IMR-90 (cell line): Measurements from ENCODE around the gene NAPB. TPM values are rescaled to one million over a fixed set of nuclear protein-coding genes. Genes with fewer than 3 reads are reported as not detected.

Source experiments
- ATAC-seq: fragments of 200-7000 bp; cut with Tn5 transposase; 2 replicates; pipeline ENCODE4 v1.9.1; 2020; ENCODE audit warnings: low read depth, mild to moderate bottlenecking, moderate library complexity
- BruUV-seq: library from RNA; stranded (reverse); fragments of 400-500 nt; replicated peaks from 2 replicates; lab custom pipeline; 2021; lab: Mats Ljungman, UMichigan
- CTCF ChIA-PET: fragments of 300-600 bp; formaldehyde crosslinking; extraction: SDS; loops from one replicate; lab custom pipeline; 2021; ENCODE audit warnings: antibody characterized with exemption; lab: Yijun Ruan, JAX
- POLR2A ChIA-PET: fragments of 300-600 bp; sonication (Branson Sonifier 250); formaldehyde crosslinking; loops from one replicate; lab custom pipeline; 2022; ENCODE audit warnings: antibody characterized with exemption; ENCODE audit not compliant: unreplicated experiment; lab: Charles Lee
- DNase-seq: peaks from one replicate; pipeline ENCODE4 v3.0.0; 2013
- H2AFZ ChIP-seq: replicated peaks from 2 replicates; pipeline ENCODE3; 2013; ENCODE audit warnings: low read length, mild to moderate bottlenecking; ENCODE audit not compliant: poor library complexity
- H2AK5ac ChIP-seq: 2 replicates; pipeline ENCODE4 v1.6.1; 2013; ENCODE audit warnings: low read depth, low read length, inconsistent platforms
- H2AK9ac ChIP-seq: replicated peaks from 2 replicates; pipeline ENCODE3; 2013; ENCODE audit warnings: mild to moderate bottlenecking, low read depth, low read length, moderate library complexity; ENCODE audit not compliant: poor library complexity
- H2BK120ac ChIP-seq: 2 replicates; pipeline ENCODE4 v1.6.1; 2013; ENCODE audit warnings: low read depth, low read length, inconsistent platforms
- H2BK15ac ChIP-seq: 3 replicates; pipeline ENCODE4 v1.6.1; 2013; ENCODE audit warnings: low read depth, low read length, inconsistent platforms
- H2BK20ac ChIP-seq: 2 replicates; pipeline ENCODE4 v1.6.1; 2013; ENCODE audit warnings: low read depth, mild to moderate bottlenecking, inconsistent platforms, low read length, moderate library complexity
- H2BK5ac ChIP-seq: 2 replicates; pipeline ENCODE4 v1.6.1; 2013; ENCODE audit warnings: mild to moderate bottlenecking, low read depth, low read length, inconsistent platforms; ENCODE audit not compliant: poor library complexity, severe bottlenecking
- H3K14ac ChIP-seq: replicated peaks from 2 replicates; pipeline ENCODE4 v1.6.1; 2013; ENCODE audit warnings: low read depth, low read length, inconsistent platforms
- H3K18ac ChIP-seq: 2 replicates; pipeline ENCODE4 v1.6.1; 2013; ENCODE audit warnings: low read depth, low read length, control low read depth
- H3K23ac ChIP-seq: 2 replicates; pipeline ENCODE4 v1.6.1; 2013; ENCODE audit warnings: low read depth, low read length, inconsistent platforms
- H3K27ac ChIP-seq: 2 replicates; pipeline ENCODE4 v1.5.1; 2013; ENCODE audit warnings: mild to moderate bottlenecking, control low read depth, low read length; ENCODE audit not compliant: insufficient read depth
- H3K27me3 ChIP-seq: 2 replicates; pipeline ENCODE4 v1.6.1; 2013; ENCODE audit warnings: low read length; ENCODE audit not compliant: control insufficient read depth, insufficient read depth
- H3K36me3 ChIP-seq: 2 replicates; pipeline ENCODE4 v1.6.1; 2013; ENCODE audit warnings: low read length, mixed read lengths; ENCODE audit not compliant: control insufficient read depth, insufficient read depth
- H3K4ac ChIP-seq: 2 replicates; pipeline ENCODE4 v1.6.1; 2013; ENCODE audit warnings: low read depth, low read length, inconsistent platforms
- H3K4me1 ChIP-seq: 2 replicates; pipeline ENCODE4 v1.6.1; 2013; ENCODE audit warnings: low read length, mixed read lengths; ENCODE audit not compliant: control insufficient read depth, insufficient read depth
- H3K4me2 ChIP-seq: 2 replicates; pipeline ENCODE4 v1.6.1; 2013; ENCODE audit warnings: low read depth, mild to moderate bottlenecking, control low read depth, low read length, moderate library complexity
- H3K4me3 ChIP-seq: 2 replicates; pipeline ENCODE4 v1.5.1; 2013; ENCODE audit warnings: low read depth, mild to moderate bottlenecking, control low read depth, low read length, moderate library complexity; ENCODE audit not compliant: insufficient read depth
- H3K56ac ChIP-seq: 2 replicates; pipeline ENCODE4 v1.6.1; 2013; ENCODE audit warnings: low read length, inconsistent platforms; ENCODE audit not compliant: insufficient read depth; ENCODE audit errors: extremely low read depth
- H3K79me1 ChIP-seq, 2 experiments: 2 replicates each; pipeline ENCODE4 v1.6.1; 2013; ENCODE audit warnings: low read length in 2 of 2, inconsistent platforms in 1 of 2, low read depth in 1 of 2
- H3K9ac ChIP-seq: 2 replicates; pipeline ENCODE4 v1.6.1; 2013; ENCODE audit warnings: low read depth, low read length, control low read depth
- H3K9me1 ChIP-seq: 2 replicates; pipeline ENCODE4 v1.6.1; 2013; ENCODE audit warnings: low read length, inconsistent platforms; ENCODE audit not compliant: insufficient read depth
- H3K9me3 ChIP-seq: 2 replicates; pipeline ENCODE4 v1.6.1; 2013; ENCODE audit warnings: low read length; ENCODE audit not compliant: control insufficient read depth, insufficient read depth
- H4K20me1 ChIP-seq: 2 replicates; pipeline ENCODE4 v1.6.1; 2013; ENCODE audit warnings: low read length, inconsistent platforms; ENCODE audit not compliant: insufficient read depth
- H4K5ac ChIP-seq: 2 replicates; pipeline ENCODE4 v1.6.1; 2013; ENCODE audit warnings: mild to moderate bottlenecking, low read depth, low read length, control low read depth
- H4K8ac ChIP-seq, 2 experiments: 2 replicates each; pipeline ENCODE4 v1.6.1; 2013; ENCODE audit warnings: low read depth in 2 of 2, low read length in 2 of 2, control low read depth in 1 of 2, inconsistent platforms in 1 of 2
- H4K91ac ChIP-seq: 2 replicates; pipeline ENCODE4 v1.6.1; 2013; ENCODE audit warnings: low read depth, low read length, inconsistent platforms; ENCODE audit not compliant: insufficient read depth
- BHLHE40 ChIP-seq: fragments of 150-350 bp; IDR thresholded peaks from 2 replicates; pipeline ENCODE4 v1.6.1; 2016; ENCODE audit warnings: mild to moderate bottlenecking, low read depth, low read length
- CEBPB ChIP-seq: IDR thresholded peaks from 2 replicates; pipeline ENCODE4 v1.6.1; 2012; ENCODE audit warnings: low read depth, low read length, improper control_type of control experiment
- MAFK ChIP-seq: IDR thresholded peaks from 2 replicates; pipeline ENCODE4 v1.6.1; 2012; ENCODE audit warnings: low read depth, low read length, improper control_type of control experiment
- POLR2A ChIP-seq: IDR thresholded peaks from 2 replicates; pipeline ENCODE4 v1.6.1; 2012; ENCODE audit warnings: mild to moderate bottlenecking, low read depth, low read length
- USF2 ChIP-seq: fragments of 150-350 bp; IDR thresholded peaks from 2 replicates; pipeline ENCODE4 v1.6.1; 2017; ENCODE audit warnings: mild to moderate bottlenecking, antibody characterized with exemption, low read length, low read depth
- WGBS, 2 experiments: methylation state at CpG; one replicate each; pipeline versions ENCODE4 v1.1.5 to v1.1.7; 2013; ENCODE audit warnings: missing lambda C conversion rate in 2 of 2; ENCODE audit not compliant: insufficient read length in 1 of 2; ENCODE audit errors: extremely low coverage in 2 of 2; 5-methylcytosine and 5-hydroxymethylcytosine counted together
- dilution Hi-C: fragments of 300-500 bp; cut with HindIII; formaldehyde crosslinking; loops from one replicate; pipeline ENCODE4 v1.14.3; 2018; ENCODE audit warnings: low sequenced_read_pairs; ENCODE audit not compliant: unreplicated experiment
- in situ Hi-C: fragments of 300-500 bp; cut with MboI; formaldehyde crosslinking; loops from 3 replicates; pipeline ENCODE4 v1.14.3; 2019; ENCODE audit warnings: low sequenced_read_pairs, inconsistent platforms, mixed read lengths
- intact Hi-C: fragments of 100-400 bp; cut with micrococcal nuclease; formaldehyde crosslinking; loops from 2 replicates; pipeline ENCODE4 v1.10.0; 2022
- polyA plus RNA-seq, 3 experiments: library from polyadenylated mRNA; depleted of rRNA; stranded (reverse); fragments of >200 nt; gene quantifications; 2 replicates each; pipeline ENCODE4 v1.2.3, GENCODE V29; 2012; ENCODE audit warnings: low replicate concordance in 1 of 3
- total RNA-seq: library from RNA; depleted of rRNA; stranded (reverse); fragments of >200 nt; gene quantifications from 2 replicates; pipeline ENCODE4 v1.2.3, GENCODE V29; 2012

NAPB gene
- total and polyA plus RNA-seq, 2 of the 4 experiments (the other 2 are of a cell fraction), result 4.4 to 5.2 TPM

- TF ChIP-seq USF2 (peak; percentile 98), BHLHE40 (peak; percentile 98)
Measured at GRCh38 chr20:23361476-23362391, 59.6 kb downstream of the NAPB start, which contains the start of gene GZF1 (continued).

GRCh38 chr20:23361119-23361475, 60.2 kb downstream of the NAPB start:
- Histone ChIP-seq H3K14ac (peak overlapping the region; percentile 99), H2AK5ac (peak overlapping the region; percentile 77), H4K5ac (peak overlapping the region; percentile 56), H3K36me3 (peaks cover 17% of the 10 kb centered on the region), H2BK20ac (peak overlapping the region; percentile 60; the same call in 1 of the 2 replicates), H4K20me1 (peaks cover 27% of the 10 kb centered on the region), H3K9me1 (peaks cover 9% of the 10 kb centered on the region), H2AFZ (peak overlapping the region; percentile 93), H2BK15ac (peak overlapping the region; percentile 66; the same call in 1 of the 3 replicates), H4K8ac (peak overlapping the region; percentile 91 to 99), H3K27me3 (no peaks in the 10 kb centered on the region), H3K4ac (peak overlapping the region; percentile 91), H2BK5ac (peak overlapping the region; percentile 87), H4K91ac (peak overlapping the region; percentile 82), H3K4me3 (peak overlapping the region; percentile 63), H3K9me3 (no peaks in the 10 kb centered on the region), H3K56ac (peak overlapping the region; percentile 86), H2AK9ac (peak overlapping the region; percentile 71), H3K79me1 (peaks cover 15 to 47% of the 10 kb centered on the region in 2 experiments; a peak in 3 of 4 replicates), H3K4me1 (peaks cover 11% of the 10 kb centered on the region), H2BK120ac (peak overlapping the region; percentile 74), H3K27ac (peak overlapping the region; percentile 83), H3K9ac (peak overlapping the region; percentile 78), H3K23ac (peak overlapping the region; percentile 99), H3K4me2 (peak overlapping the region; percentile 65), H3K18ac (peak overlapping the region; percentile 8)
- dilution Hi-C loops, result no loop called here
- ChIA-PET POLR2A (interaction anchor here (1.0 kb wide), 1 partner anchor 11 kb away, joined by 4 read pairs; the partner anchor contains the start of gene NXT1), CTCF (no interaction called here)
- ATAC-seq, result no peak
- no TSS peak for BruUV-seq
- intact Hi-C loops, result loop anchor here (1.0 to 5.0 kb wide), 2 partner anchors 60 to 276 kb away; partner anchors contain the start of genes CST3 and NAPB
- no peak for TF ChIP-seq USF2
- peak; percentile 85 for TF ChIP-seq MAFK
- peak; percentile 85 for TF ChIP-seq CEBPB
- TF ChIP-seq POLR2A, result peak; percentile 5; the same call in 1 of the 2 replicates
- in situ Hi-C loops, result no loop called here
- WGBS, 2 experiments, result 18% methylated on average over 3 of the region's 8 CpGs; no CpG with 5 or more reads in 1 of the 2 experiments
- DNase-seq, result peak; percentile 24
